Measurements from ENCODE around the gene DLL4. TPM values are rescaled to one million over a fixed set of nuclear protein-coding genes. Genes with fewer than 3 reads are reported as not detected.

The DLL4 gene
- total RNA-seq, 1 donor from 2014 or later: 11.1 TPM

DNA sequence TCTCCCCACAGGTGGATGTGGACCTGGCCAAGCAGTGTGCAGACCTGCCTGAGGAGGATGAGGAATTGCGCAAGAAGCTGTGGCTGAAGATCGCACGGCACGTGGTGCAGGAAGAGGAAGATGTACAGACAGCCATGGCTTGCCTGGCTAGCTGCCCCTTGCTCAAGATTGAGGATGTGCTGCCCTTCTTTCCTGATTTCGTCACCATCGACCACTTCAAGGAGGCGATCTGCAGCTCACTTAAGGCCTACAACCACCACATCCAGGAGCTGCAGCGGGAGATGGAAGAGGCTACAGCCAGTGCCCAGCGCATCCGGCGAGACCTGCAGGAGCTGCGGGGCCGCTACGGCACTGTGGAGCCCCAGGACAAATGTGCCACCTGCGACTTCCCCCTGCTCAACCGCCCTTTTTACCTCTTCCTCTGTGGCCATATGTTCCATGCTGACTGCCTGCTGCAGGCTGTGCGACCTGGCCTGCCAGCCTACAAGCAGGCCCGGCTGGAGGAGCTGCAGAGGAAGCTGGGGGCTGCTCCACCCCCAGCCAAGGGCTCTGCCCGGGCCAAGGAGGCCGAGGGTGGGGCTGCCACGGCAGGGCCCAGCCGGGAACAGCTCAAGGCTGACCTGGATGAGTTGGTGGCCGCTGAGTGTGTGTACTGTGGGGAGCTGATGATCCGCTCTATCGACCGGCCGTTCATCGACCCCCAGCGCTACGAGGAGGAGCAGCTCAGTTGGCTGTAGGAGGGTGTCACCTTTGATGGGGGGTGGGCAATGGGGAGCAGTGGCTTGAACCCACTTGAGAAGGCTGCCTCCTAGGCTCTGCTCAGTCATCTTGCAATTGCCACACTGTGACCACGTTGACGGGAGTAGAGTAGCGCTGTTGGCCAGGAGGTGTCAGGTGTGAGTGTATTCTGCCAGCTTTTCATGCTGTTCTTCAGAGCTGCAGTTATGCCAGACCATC is 26.3 kb upstream of the DLL4 start:
- intact Hi-C loops (cut with DNase I): no loop called here
- peak; percentile 85 for DNase-seq (ENCODE audit: missing footprints)
- no peak for ATAC-seq

DNA sequence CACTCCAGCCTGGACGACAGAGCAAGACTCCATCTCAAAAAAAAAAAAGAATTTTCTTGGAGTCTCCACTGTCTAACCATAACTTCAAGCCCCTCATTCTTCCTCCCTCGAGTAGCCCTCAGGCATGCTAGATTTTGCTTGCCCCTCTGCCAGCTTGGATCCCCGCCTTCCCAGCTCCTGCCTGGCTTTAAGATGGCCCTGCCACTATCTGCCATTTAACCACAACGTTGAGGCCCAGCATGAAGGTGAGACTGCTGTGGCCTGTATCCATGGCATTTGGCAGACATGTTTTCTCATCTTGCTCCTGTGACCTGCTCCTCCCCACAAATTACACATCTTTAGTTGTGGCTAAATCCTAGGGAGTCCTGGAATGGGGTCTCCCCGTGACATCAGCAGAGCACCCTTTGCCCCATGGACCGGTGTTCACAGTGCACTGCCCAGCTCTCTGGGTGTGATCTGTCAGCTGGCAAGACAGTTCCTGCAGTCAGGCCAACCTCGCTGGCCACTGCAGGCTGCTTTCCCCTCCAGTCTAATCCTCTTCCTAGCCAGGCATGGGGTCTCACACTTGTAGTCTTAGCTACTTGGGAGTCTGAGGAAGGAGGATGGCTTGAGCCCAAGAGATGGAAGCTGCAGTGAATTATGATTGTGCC is 24.5 kb upstream of the DLL4 start:
- intact Hi-C loops (cut with DNase I): loop anchor here (5.0 kb wide), 2 partner anchors 213 to 428 kb away; partner anchors contain the start of genes INO80, NUSAP1 and OIP5
- ATAC-seq (no peak), DNase-seq (ENCODE audit: missing footprints) (no peak)

DNA sequence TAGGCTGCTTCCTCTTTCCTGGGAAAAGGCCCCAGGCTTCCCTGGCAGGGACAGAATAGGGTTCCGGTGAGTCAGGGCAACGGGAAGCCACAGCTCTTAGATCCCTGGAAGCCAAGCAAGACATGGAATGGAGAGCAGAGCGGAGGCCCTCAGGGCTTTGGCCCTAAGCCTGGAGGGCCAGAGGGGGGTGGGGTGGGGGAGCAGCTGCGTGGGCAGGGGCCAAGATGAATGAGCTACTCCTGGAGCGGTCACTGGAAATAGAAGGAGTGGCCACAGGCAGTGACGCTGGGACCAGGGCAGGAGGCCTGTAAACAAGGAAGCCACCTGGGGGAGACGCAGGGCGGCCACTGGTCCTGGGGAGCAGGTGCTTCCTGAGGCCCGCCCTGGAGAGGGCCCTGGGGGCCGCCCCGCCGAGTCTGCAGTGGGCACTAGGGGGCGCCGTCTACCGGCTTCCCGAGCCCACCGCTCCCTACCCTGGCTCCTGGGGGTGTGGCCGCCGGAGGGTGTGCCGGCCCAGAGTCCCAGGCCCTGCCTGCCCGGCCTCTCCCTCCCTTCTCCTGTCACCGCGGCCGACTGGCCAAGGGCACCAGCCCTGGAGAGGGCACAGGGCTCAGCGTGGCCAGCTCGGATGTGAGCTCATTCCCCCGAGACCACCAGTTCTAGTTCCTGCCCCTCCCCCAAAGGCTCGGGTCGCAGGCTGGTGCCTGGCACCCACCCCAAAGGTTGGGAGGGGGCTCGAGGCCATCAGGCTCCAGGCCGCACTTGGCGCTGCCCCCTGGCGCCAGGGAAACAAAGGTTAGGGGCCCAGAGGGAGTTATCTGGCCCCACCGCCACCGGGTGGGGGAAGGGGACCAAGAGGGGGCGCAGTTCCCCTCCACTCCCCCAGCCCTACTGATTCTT is 22.8 kb upstream of the DLL4 start:
- ATAC-seq (peak; percentile 85), DNase-seq (ENCODE audit: missing footprints) (peak; percentile 92)
- intact Hi-C loops (cut with DNase I): loop anchor here (1.0 to 5.0 kb wide), 6 partner anchors 24 to 426 kb away; partner anchors contain the start of genes INO80, NUSAP1 and OIP5

DNA sequence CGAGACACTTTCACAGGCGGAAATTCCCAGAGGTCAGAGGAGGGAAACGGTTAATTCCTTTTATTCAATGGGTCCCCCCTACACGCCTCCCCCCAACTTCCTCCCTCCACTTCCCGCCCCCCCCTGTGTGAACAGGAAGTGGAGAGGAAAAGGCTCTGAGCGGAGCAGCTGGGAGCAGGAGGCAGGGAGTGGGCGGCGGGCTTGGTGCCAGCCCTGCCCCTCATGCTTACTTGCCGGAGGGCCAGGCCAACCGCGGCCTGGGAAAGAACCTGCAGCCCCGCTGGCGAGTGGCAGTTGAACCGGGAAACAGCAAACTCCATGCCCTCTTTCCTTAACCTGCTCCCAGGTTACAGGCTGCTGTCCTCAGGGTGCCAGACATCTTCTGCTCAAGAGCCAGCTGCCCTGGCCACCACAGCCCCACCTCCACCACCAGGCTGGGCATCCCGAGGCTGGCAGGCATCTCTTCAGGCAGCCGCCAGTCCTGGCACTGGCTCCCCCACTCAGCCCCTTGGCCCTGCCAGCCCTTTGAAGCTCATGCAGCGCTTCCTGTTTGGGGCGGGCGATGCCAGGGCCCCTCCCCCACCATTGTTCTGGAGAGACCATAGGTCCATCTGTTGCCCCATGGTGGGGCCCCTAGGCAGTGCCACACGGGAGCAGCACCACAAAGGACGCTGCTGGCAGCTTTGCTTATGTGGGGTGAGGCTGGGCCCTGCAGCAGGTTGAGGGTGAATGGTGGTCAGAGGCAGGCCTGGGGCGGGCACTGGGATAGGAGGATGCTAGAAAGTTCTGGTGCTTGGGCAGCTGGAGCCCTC is 21.9 kb upstream of the DLL4 start:
- intact Hi-C loops (cut with DNase I): loop anchor here (1.0 to 5.0 kb wide), 6 partner anchors 23 to 425 kb away; partner anchors contain the start of genes INO80, NUSAP1 and OIP5
- DNase-seq (ENCODE audit: missing footprints): peak; percentile 77

DNA sequence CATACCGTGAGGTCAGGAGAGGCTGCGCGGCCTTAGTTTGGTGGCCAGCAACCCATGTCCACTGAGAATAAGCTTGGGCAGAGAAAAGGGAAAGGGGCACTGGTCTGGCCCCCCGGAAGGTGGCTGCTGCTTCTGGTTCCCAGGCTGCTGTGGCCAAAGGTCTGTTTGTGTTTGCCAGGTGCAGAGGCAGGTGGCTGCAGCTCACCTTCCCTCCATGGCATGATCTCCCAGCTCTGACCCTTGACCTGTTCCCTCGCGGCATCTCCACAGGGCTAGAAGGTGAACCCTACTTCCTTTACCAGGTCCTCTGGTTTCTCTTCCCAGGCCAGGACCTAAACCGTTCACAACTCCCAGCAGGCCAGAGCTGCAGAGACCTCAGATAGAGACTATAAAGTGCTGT is 21.0 kb upstream of the DLL4 start:
- ATAC-seq: no peak
- peak; percentile 13 for DNase-seq (ENCODE audit: missing footprints)
- intact Hi-C loops (cut with DNase I): loop anchor here (5.0 kb wide), 2 partner anchors 209 to 424 kb away; partner anchors contain the start of genes INO80, NUSAP1 and OIP5

More for the DNA sequence above, 21.9 kb upstream of the DLL4 start:
- peak; percentile 38 for ATAC-seq

DNA sequence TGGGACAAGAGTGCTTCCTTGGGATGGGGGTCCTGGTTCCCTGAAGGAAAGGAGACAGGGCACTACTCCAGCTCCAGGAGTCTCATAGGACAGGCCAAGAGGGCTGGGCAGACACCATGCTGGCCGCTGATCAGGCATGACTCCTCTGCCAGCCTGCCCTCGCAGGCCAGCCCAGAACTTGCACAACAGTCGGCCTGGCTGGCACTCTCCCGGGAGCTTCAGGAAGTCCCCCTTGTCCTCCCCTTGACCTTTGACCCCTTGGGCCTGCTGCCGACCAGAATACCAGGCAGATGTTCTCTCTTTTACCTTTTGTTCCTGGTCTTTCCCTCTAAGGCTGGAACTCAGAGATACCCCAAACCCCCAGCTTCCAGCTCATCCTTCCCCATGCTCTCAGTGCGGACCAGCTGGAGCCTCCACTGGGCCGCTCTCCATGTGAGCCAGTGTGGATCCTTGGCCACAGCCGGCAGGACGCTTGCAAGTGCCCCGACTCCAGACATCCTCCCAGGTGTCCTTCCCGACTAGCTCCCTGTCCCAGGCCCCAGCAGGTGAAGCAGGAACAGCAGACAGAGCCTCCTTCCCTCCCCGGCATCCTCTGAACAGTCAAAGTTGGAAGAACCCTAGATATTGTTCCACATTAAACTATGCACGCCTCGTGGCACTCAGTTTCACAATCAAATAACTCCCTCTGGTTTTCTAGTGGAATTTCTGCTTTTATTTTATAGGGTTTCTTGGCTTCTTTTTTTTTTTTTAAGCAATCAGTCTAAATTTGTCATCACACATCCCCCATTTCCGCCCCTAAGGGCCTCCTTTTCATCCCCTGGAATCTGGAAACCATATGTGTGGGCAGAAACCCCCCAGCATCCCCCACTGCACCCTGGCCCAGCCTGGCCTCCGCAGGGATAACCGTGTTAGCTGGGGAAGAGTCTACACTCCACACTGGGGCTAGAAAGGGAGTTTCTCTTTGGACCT is 19.2 kb upstream of the DLL4 start:
- no peak for ATAC-seq
- intact Hi-C loops (cut with DNase I): loop anchor here (5.0 kb wide), 2 partner anchors 207 to 422 kb away; partner anchors contain the start of genes INO80, NUSAP1 and OIP5
- peak; percentile 80 for DNase-seq (ENCODE audit: missing footprints)

DNA sequence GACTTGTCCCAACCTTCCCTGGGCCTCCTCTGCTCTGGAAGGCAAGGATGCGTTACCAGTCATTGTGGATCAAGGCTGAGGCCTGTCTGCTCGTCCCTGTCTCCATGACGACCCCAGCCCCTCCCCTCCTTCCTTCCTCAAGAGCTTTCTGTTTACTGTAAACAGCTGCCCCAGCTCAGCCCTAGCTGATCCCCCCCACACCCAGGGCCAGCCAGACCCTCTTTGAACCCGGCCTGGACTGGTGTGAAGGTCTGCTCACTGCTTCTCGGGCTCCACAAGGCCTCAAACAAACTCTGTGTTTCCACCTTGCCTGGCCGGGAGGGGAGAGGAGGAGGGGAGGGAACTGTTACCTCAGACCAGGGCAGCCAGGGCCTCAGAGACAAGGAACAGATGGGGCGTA is 18.0 kb upstream of the DLL4 start:
- DNase-seq (ENCODE audit: missing footprints) (no peak), ATAC-seq (no peak)
- intact Hi-C loops (cut with DNase I): no loop called here

DNA sequence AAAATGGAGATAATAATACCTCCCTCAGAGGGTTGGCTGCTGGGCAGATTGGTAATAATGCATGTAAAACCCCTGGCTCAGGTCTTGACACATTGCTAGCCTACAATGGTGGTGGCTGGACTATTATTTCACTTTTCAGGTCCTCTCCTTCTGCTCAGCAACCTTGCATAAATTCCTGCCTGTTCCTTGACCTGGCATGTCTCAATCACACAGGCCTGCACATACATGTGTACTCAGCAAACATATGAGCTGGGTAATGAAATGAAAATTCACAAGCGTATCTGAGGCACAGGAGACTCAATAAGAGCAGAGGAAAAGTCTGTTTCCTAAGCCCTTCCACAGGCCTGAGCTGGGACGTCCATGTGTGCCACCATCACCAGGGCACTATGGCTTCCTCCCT is 17.4 kb upstream of the DLL4 start:
- no peak for DNase-seq (ENCODE audit: missing footprints)
- ATAC-seq: no peak
- intact Hi-C loops (cut with DNase I): no loop called here

DNA sequence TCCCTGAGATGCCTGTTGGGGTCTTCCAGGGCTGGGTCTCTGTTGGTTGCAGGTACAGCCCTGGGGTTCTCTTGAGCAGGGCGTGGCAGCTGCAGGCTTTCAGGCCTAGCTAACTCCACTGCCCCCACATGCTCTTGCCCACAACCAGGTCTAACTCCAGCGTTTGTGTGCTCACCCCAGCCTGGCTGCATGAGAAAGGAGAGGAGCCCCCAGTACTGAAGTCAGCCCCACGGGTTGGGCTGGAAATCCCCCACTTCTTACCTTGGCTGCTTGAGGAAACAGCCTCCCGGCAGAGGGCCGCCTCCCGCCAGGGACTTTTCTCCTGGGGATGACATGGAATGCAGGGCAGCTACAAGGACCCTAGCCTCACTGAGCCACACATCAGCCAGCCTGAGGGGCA is 16.7 kb upstream of the DLL4 start:
- no peak for DNase-seq (ENCODE audit: missing footprints)
- intact Hi-C loops (cut with DNase I): no loop called here
- ATAC-seq: no peak

DNA sequence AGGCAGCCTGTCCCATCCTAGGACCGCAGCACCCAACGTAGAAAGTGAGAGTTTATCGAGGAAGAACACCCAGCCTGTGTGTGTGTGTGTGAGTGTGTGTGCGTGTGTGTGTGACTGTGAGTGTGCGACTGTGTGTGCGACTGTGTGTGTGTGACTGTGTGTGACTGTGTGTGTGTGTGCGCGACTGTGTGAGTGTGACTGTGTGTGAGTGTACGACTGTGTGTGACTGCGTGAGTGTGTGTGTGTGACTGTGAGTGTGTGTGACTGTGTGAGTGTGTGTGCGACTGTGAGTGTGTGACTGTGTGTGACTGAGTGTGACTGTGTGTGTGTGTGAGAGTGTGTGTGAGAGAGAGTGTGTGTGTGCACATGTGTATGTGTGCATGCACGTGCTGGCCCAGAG is 15.1 kb upstream of the DLL4 start:
- intact Hi-C loops (cut with DNase I): no loop called here
- no peak for DNase-seq (ENCODE audit: missing footprints)
- no peak for ATAC-seq

DNA sequence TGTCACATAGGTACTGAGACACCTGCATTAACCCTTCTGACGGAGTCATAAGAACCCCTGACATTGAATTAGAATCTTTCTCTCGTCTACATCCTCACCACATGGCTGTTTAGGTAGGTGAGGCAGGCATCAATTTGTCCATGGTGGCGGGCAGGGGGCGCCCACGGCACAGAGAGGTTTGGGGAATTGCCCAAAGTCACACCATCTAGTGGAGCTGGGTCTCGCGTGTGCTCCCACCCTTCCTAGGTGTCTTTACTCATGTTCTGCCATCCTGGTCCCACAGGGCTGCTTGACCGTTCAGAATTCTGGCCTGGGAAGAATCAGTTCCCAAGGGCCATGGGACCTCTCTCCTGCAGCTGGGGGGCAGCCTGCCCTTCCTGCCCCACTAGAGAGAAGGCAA is 14.7 kb upstream of the DLL4 start:
- no peak for ATAC-seq
- no peak for DNase-seq (ENCODE audit: missing footprints)
- intact Hi-C loops (cut with DNase I): no loop called here

DNA sequence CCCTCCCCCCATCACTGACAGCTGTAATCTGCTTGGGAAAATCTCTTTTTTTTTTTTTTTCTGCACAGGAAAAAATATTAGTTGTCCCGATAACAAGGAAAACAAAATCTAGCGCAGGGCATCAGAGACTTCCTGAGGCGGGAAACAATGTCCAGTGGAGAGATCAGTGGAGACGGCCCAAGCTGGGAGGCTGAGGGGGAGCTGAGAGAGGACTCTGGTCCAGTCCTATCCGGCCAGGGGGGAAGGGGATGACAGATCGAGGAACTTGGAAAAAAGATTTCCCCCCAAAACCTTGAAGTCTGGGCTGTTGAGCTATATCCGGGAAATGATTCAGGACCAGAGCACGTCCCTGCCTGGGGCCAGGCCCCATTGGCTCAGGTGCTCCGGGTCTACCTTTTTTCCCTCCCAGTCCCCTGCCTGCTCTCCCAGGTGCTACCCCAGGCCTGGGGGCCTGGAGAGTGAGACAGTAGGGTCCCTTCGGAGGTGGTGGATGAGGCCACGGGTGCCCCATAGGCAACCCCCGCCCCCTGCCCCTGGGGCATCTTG is 14.0 kb upstream of the DLL4 start:
- ATAC-seq: no peak
- DNase-seq (ENCODE audit: missing footprints): no peak
- intact Hi-C loops (cut with DNase I): no loop called here

DNA sequence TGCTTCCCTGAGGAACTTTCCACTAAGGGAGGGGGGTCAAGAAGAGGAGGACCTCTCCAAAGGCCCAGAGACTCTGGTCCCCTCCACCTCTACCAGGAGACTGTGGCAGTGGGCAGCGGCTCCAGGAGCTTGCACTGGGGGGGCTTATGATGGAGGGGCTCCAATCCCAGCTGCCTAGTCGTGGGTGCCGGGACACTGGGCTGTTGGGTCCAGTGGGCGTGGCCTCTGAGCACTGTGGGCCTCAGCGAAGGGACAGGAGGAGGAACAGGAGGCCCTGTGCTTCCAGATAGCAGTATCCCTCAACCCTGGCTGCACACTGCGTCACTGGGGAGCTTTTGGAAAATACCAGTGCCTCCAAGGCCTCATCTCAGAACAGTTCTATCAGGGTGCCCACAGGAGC is 13.5 kb upstream of the DLL4 start:
- no peak for ATAC-seq
- intact Hi-C loops (cut with DNase I): no loop called here
- DNase-seq (ENCODE audit: missing footprints): peak; percentile 63

DNA sequence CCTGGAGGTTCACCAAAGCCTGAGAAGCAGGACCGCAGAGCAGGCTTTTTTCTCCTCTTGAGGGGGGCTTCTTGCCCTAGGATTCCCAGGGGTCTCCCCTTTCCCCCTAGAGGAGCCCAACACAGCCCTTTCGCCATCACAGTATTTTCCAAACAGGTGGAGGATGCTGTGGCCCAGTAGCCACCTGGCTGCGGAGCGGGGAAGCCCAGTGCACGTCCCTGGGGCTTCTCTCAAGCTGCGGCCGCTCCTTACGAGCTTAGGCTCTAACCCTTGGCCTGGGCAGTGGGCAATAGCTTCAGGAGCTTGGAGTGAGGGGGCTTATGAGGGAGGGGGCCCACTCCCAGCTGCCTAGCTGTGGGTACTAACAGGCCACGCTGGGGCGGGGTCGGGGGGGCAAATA is 11.6 kb upstream of the DLL4 start:
- ATAC-seq (no peak), DNase-seq (ENCODE audit: missing footprints) (peak; percentile 23)
- intact Hi-C loops (cut with DNase I): no loop called here

DNA sequence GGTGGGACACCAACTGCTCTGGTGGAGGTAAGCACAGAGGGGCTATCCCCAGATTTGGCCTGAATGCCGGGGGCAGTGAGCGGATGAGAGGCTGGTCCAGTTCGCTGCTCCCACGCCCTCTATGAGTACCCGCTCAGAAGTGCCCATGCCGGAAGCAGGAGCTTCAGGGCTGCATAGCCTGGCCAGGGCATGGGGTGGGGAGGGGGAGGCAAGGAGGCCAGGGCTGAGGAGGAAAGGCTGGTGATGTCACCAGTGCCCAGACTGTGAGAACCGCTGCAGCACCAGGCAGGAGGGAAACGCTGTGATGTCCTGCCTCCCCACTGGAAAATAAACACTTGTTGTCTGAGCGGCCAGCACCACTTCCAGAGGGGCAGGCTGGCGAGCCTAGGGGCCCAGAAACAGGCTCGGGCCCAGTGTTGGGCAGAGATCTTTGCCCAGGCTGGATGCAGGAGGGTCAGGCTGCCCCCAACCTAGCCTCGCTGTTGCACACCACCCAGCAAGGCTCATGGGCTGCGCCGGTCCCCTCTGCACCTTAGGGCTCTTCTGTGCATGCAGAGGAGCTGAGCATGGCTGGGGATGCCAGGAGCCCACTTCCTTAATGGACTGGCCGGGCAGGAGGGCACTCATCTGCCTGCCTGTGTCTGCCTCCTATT is 10.9 kb upstream of the DLL4 start:
- ATAC-seq: no peak
- no peak for DNase-seq (ENCODE audit: missing footprints)
- intact Hi-C loops (cut with DNase I): no loop called here

DNA sequence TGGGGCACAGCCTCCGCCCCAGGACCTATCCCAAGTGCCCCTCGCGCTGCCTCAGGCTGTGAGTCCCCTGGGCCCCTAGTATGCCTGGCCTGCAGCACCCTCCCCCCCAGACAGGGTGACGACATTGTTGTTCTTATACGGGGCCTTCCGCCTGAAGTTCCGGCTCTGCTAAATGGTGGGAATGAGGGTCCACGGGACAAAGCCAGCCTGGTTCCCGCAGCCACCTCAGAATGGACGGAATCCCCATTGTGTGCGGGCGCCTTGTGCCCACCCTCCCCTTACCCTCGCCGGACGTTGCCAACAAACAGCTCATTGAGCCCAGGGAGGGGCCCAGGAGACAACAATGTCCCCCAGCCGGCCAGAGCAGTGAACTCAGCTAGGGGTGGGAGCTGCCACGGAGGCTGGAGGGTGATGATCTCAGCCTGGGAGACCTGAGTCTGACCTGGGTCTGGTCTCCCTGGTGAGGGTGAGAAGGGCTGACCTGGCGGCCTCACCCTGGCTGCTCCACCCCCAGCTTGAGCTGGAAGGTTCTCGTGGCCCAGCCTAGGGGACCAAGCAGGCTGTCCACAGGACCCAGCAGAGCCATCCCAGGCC is 10.2 kb upstream of the DLL4 start:
- DNase-seq (ENCODE audit: missing footprints) (peak; percentile 62), ATAC-seq (no peak)
- intact Hi-C loops (cut with DNase I): no loop called here

Data from Right ventricle myocardium inferior (tissue), 1 donor.